ENCODE data around the gene ADAD2. TPM values are rescaled to one million over a fixed set of nuclear protein-coding genes. Genes with fewer than 3 reads are reported as not detected.

The ADAD2 gene
- total and polyA plus RNA-seq, 10 of the 15 experiments (the other 5 are each of a cell fraction or from before 2014, with no cell fraction given) = 0.44 to 0.68 (median 0.51) TPM; not detected in 7

DNA sequence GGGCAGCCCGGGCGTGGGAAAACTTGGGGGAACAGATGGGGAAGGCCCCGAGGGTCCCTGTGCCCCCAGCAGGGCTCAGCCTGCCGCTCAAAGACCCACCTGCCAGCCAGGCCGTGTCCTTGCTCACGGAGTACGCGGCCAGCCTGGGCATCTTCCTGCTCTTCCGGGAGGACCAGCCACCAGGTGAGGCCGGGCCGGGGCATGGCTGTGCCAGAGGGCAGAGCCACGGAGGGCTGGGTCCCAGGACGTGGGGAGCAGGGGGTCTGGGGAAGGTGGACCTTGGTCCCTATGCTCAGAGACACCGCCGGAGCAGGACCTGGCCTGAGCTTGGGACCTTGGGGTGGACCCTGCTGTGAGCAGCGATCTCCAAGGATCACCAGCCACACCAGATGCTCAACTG, 509 bp downstream of the ADAD2 start:
- no peaks in the 10 kb centered on the region for H4K20me1 ChIP-seq (ENCODE audit: control insufficient read depth, insufficient read depth)
- WGBS (ENCODE audit: insufficient coverage, insufficient replicate concordance, low lambda C conversion rate, missing lambda C conversion rate) = 66% methylated on average over 14 of the region's 16 CpGs
- CTCF ChIA-PET = no interaction called here
- H3K79me2 ChIP-seq (ENCODE audit: control insufficient read depth, insufficient read depth, low read length) = peaks cover 4% of the 10 kb centered on the region
- RAD21 ChIA-PET (ENCODE audit: unreplicated experiment) = no interaction called here
- FAIRE-seq (no peak), DNase-seq (ENCODE audit: low read depth, low spot score) (no peak), ATAC-seq (no peak)
- SMC1A ChIA-PET (ENCODE audit: uncharacterized antibody, unreplicated experiment) = no interaction called here
- no peak overlapping the region for H2AFZ ChIP-seq (ENCODE audit: control insufficient read depth, low read depth, low read length)
- no peaks in the 10 kb centered on the region for H3K4me1 ChIP-seq (ENCODE audit: control insufficient read depth, insufficient read depth, low read length)
- in situ Hi-C loops (cut with MboI) (no loop called here), intact Hi-C loops (cut with micrococcal nuclease; ENCODE audit: unreplicated experiment) (no loop called here)
- H3K36me3 ChIP-seq (ENCODE audit: control insufficient read depth in 2 of 2, insufficient read depth in 2 of 2, low read length in 1 of 2) = no peaks in the 10 kb centered on the region
- TF ChIP-seq SPI1 (IDR thresholded peaks at IDR 0.05; ENCODE audit: borderline replicate concordance, insufficient read depth, low read depth, low read length) = no peak
- no peak for TF ChIP-seq SREBF1 (IDR thresholded peaks at IDR 0.05; ENCODE audit: low read length)
- no peak for TF ChIP-seq FOXM1 (IDR thresholded peaks at IDR 0.05; ENCODE audit: low read depth, low read length)
- TF ChIP-seq, protein P1, sequence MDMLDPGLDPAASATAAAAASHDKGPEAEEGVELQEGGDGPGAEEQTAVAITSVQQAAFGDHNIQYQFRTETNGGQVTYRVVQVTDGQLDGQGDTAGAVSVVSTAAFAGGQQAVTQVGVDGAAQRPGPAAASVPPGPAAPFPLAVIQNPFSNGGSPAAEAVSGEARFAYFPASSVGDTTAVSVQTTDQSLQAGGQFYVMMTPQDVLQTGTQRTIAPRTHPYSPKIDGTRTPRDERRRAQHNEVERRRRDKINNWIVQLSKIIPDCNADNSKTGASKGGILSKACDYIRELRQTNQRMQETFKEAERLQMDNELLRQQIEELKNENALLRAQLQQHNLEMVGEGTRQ (IDR thresholded peaks at IDR 0.05; ENCODE audit: borderline replicate concordance, low read depth, low read length) = no peak
- no peak for TF ChIP-seq NBN (IDR thresholded peaks at IDR 0.05)
- TF ChIP-seq TBL1XR1 (IDR thresholded peaks at IDR 0.05; ENCODE audit: low read depth, low read length) = no peak
- H3K4me3 ChIP-seq = no peak overlapping the region
- no peak overlapping the region for H3K27ac ChIP-seq (ENCODE audit: control insufficient read depth, insufficient read depth)
- no peak overlapping the region for H3K4me2 ChIP-seq (ENCODE audit: control insufficient read depth, insufficient read depth)
- POLR2A ChIA-PET = no interaction called here
- H3K27me3 ChIP-seq (replicated peaks in 1 of 2; ENCODE audit: control insufficient read depth in 2 of 2, insufficient read depth in 2 of 2, low read length in 1 of 2) = no peaks in the 10 kb centered on the region
- no peak overlapping the region for H3K9ac ChIP-seq (ENCODE audit: control insufficient read depth, insufficient read depth, low read length)
- no TSS peak for BruUV-seq (replicated peaks)
- H3K9me3 ChIP-seq (replicated peaks; ENCODE audit: control insufficient read depth, insufficient read depth, low read length) = no peaks in the 10 kb centered on the region

DNA sequence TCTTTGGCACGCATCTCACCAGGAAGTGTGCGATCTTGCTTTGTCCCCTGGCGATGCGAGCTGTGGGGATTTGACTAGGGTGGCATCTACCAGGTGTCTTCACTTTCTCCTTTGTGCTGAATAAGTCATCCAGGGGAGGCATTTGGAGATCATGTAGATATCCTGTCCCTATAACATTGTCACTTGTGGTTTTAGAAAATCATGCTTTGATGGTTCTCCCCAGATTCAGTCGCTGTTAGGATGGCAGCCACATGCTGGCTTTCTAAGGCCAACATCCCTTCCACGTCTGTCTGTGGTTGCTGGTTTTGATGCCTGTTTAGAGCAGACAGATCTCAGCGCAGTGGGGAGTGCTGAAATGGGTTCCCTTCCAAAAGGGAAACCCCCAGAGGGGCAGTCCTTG, 2.5 kb downstream of the ADAD2 start:
- Histone ChIP-seq H3K27ac (ENCODE audit: control insufficient read depth, insufficient read depth) (no peak overlapping the region), H3K36me3 (ENCODE audit: control insufficient read depth in 2 of 2, insufficient read depth in 2 of 2, low read length in 1 of 2) (no peaks in the 10 kb centered on the region), H3K4me3 (no peak overlapping the region), H3K79me2 (ENCODE audit: control insufficient read depth, insufficient read depth, low read length) (no peaks in the 10 kb centered on the region), H3K9me3 (replicated peaks; ENCODE audit: control insufficient read depth, insufficient read depth, low read length) (no peaks in the 10 kb centered on the region), H4K20me1 (ENCODE audit: control insufficient read depth, insufficient read depth) (no peaks in the 10 kb centered on the region), H3K27me3 (replicated peaks in 1 of 2; ENCODE audit: control insufficient read depth in 2 of 2, insufficient read depth in 2 of 2, low read length in 1 of 2) (no peaks in the 10 kb centered on the region), H3K4me2 (ENCODE audit: control insufficient read depth, insufficient read depth) (no peak overlapping the region), H3K4me1 (ENCODE audit: control insufficient read depth, insufficient read depth, low read length) (no peaks in the 10 kb centered on the region), H2AFZ (ENCODE audit: control insufficient read depth, low read depth, low read length) (no peak overlapping the region), H3K9ac (ENCODE audit: control insufficient read depth, insufficient read depth, low read length) (no peak overlapping the region)
- WGBS (ENCODE audit: insufficient coverage, insufficient replicate concordance, low lambda C conversion rate, missing lambda C conversion rate) = 62% methylated on average over 7 of the region's 7 CpGs
- POLR2A ChIA-PET = no interaction called here
- no peak for DNase-seq (ENCODE audit: low read depth, low spot score)
- intact Hi-C loops (cut with micrococcal nuclease; ENCODE audit: unreplicated experiment) = no loop called here
- no peak for FAIRE-seq
- BruUV-seq (replicated peaks) = no TSS peak
- in situ Hi-C loops (cut with MboI) = no loop called here
- ATAC-seq = no peak
- CTCF ChIA-PET = no interaction called here
- RAD21 ChIA-PET (ENCODE audit: unreplicated experiment) = no interaction called here
- SMC1A ChIA-PET (ENCODE audit: uncharacterized antibody, unreplicated experiment) = no interaction called here
- TF ChIP-seq CREM (IDR thresholded peaks at IDR 0.05; ENCODE audit: low read depth) (no peak), NFYA (IDR thresholded peaks at IDR 0.05; ENCODE audit: borderline replicate concordance, low read depth, low read length) (no peak), ZNF24 (IDR thresholded peaks at IDR 0.05) (no peak), GATAD2B (conservative IDR thresholded peaks at IDR 0.05; ENCODE audit: low read depth) (no peak), SMARCA5 (IDR thresholded peaks at IDR 0.05) (no peak), MTA2 (IDR thresholded peaks at IDR 0.05; ENCODE audit: low read depth) (no peak), EZH2 (IDR thresholded peaks at IDR 0.05; ENCODE audit: borderline replicate concordance, control insufficient read depth, low read depth, low read length) (no peak), NFIC (IDR thresholded peaks at IDR 0.05; ENCODE audit: low read depth, low read length) (no peak)
- TF ChIP-seq, protein P2, sequence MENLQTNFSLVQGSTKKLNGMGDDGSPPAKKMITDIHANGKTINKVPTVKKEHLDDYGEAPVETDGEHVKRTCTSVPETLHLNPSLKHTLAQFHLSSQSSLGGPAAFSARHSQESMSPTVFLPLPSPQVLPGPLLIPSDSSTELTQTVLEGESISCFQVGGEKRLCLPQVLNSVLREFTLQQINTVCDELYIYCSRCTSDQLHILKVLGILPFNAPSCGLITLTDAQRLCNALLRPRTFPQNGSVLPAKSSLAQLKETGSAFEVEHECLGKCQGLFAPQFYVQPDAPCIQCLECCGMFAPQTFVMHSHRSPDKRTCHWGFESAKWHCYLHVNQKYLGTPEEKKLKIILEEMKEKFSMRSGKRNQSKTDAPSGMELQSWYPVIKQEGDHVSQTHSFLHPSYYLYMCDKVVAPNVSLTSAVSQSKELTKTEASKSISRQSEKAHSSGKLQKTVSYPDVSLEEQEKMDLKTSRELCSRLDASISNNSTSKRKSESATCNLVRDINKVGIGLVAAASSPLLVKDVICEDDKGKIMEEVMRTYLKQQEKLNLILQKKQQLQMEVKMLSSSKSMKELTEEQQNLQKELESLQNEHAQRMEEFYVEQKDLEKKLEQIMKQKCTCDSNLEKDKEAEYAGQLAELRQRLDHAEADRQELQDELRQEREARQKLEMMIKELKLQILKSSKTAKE (IDR thresholded peaks at IDR 0.05; ENCODE audit: low read depth, poor library complexity, severe bottlenecking) = no peak

All from GM12878 (cell line).